Fibroblast of lung (primary cell): ENCODE data around the gene ATG10. TPM values are rescaled to one million over a fixed set of nuclear protein-coding genes. Genes with fewer than 3 reads are reported as not detected.

Source experiments
- DNase-seq, 2 donors: peaks; one replicate each; pipeline versions ENCODE4 v3.0.0 to v3.0.0-alpha.2; 2010; ENCODE audit warnings: low read depth in 2 of 2
- H2AFZ ChIP-seq: 2 replicates; pipeline ENCODE4 v1.5.1; 2012; ENCODE audit warnings: low read length, control low read depth, inconsistent platforms
- H3K27ac ChIP-seq: 2 replicates; pipeline ENCODE4 v1.5.1; 2011; ENCODE audit warnings: low read length, control low read depth; ENCODE audit not compliant: insufficient read depth
- H3K27me3 ChIP-seq: 2 replicates; pipeline ENCODE4 v1.5.1; 2011; ENCODE audit warnings: mild to moderate bottlenecking, low read length; ENCODE audit not compliant: control insufficient read depth, insufficient read depth
- H3K36me3 ChIP-seq: 2 replicates; pipeline ENCODE4 v1.5.1; 2011; ENCODE audit warnings: low read length; ENCODE audit not compliant: control insufficient read depth, insufficient read depth
- H3K4me1 ChIP-seq: 2 replicates; pipeline ENCODE4 v1.5.1; 2011; ENCODE audit warnings: low read length; ENCODE audit not compliant: control insufficient read depth, insufficient read depth; ENCODE audit errors: extremely low read depth
- H3K4me2 ChIP-seq: 2 replicates; pipeline ENCODE4 v1.5.1; 2011; ENCODE audit warnings: low read length, control low read depth; ENCODE audit not compliant: insufficient read depth; ENCODE audit errors: extremely low read depth
- H3K4me3 ChIP-seq, 4 experiments: fragments of 200-600 bp in 1 of 4; sonication (generic) in 1 of 4; replicated peaks in 1 of 4; 2 replicates each; pipeline ENCODE4 v1.5.1; 2011 to 2016; ENCODE audit warnings: low read length in 4 of 4, low read depth in 3 of 4, mild to moderate bottlenecking in 3 of 4, control low read depth in 2 of 4, inconsistent platforms in 1 of 4, mixed read lengths in 1 of 4; ENCODE audit not compliant: insufficient read depth in 1 of 4; ENCODE audit errors: control extremely low read depth in 1 of 4
- H3K79me2 ChIP-seq: 2 replicates; pipeline ENCODE4 v1.5.1; 2012; ENCODE audit warnings: mild to moderate bottlenecking, low read length, inconsistent platforms; ENCODE audit not compliant: control insufficient read depth, insufficient read depth
- H3K9ac ChIP-seq: 2 replicates; pipeline ENCODE4 v1.5.1; 2011; ENCODE audit warnings: mild to moderate bottlenecking, low read length, control low read depth; ENCODE audit not compliant: insufficient read depth
- H3K9me3 ChIP-seq: 2 replicates; pipeline ENCODE4 v1.5.1; 2012; ENCODE audit warnings: low read depth, low read length; ENCODE audit not compliant: control insufficient read depth, insufficient read depth
- H4K20me1 ChIP-seq: 2 replicates; pipeline ENCODE4 v1.5.1; 2011; ENCODE audit warnings: low read length; ENCODE audit not compliant: control insufficient read depth, insufficient read depth; ENCODE audit errors: extremely low read depth
- EZH2 ChIP-seq: IDR thresholded peaks from 2 replicates; pipeline ENCODE4 v1.5.1; 2012; ENCODE audit warnings: low read length, control low read depth, mild to moderate bottlenecking; ENCODE audit errors: missing control alignments
- polyA plus RNA-seq, 2 donors: library from polyadenylated mRNA; depleted of rRNA in 1 of 2; stranded (reverse) in 1 of 2; unstranded in 1 of 2; fragments of >200 nt; gene quantifications; 2 replicates each; pipeline ENCODE4 v1.2.1, GENCODE V29; 2011 to 2012; ENCODE audit warnings: missing spikeins in 1 of 2
- total RNA-seq: library from RNA; depleted of rRNA; stranded (reverse); fragments of >200 nt; gene quantifications from 2 replicates; pipeline ENCODE4 v1.2.1, GENCODE V29; 2014
- TF ChIP-seq, protein P1 (sequence below), 2 donors: IDR thresholded peaks in 1 of 2; conservative IDR thresholded peaks in 1 of 2; 1 replicate in 1 of 2; 2 replicates in 1 of 2; pipeline ENCODE4 v1.5.1; 2011 to 2012; ENCODE audit warnings: low read length in 2 of 2, control low read depth in 1 of 2, inconsistent platforms in 1 of 2, low read depth in 1 of 2, mild to moderate bottlenecking in 1 of 2

The ATG10 gene
- total and polyA plus RNA-seq, 2 donors (not counting 1 experiment from before 2014, with no cell fraction given), result 2.5 to 8.8 TPM

DNA sequence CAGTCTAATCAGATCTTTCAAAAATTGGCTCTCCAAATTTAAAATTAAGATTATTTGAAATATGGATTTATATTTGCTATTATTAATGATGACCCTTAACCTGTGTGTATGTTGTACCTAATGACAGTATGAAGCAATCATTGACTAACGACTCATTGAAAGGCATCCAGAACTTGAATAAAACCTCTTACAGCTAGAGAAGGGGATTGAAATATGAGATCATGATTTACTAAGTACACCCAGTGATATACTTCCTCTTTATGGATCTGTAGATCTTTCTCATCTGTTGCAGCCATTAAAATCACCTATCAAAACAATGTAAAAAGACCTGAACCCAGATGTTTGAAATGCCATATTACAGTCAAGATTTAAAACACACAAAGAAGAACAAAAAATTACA is 179.8 kb downstream of the ATG10 start:
- Histone ChIP-seq H3K79me2 (no peaks in the 10 kb centered on the region), H3K4me3 (no peak overlapping the region), H3K9ac (no peak overlapping the region), H3K4me2 (no peak overlapping the region), H3K36me3 (no peaks in the 10 kb centered on the region), H3K4me1 (no peaks in the 10 kb centered on the region), H3K27ac (no peak overlapping the region), H4K20me1 (no peaks in the 10 kb centered on the region), H3K27me3 (no peaks in the 10 kb centered on the region), H2AFZ (no peak overlapping the region), H3K9me3 (no peaks in the 10 kb centered on the region)
- DNase-seq, result peak in 1 of 2 donors; percentile 74
- TF ChIP-seq, protein P1, sequence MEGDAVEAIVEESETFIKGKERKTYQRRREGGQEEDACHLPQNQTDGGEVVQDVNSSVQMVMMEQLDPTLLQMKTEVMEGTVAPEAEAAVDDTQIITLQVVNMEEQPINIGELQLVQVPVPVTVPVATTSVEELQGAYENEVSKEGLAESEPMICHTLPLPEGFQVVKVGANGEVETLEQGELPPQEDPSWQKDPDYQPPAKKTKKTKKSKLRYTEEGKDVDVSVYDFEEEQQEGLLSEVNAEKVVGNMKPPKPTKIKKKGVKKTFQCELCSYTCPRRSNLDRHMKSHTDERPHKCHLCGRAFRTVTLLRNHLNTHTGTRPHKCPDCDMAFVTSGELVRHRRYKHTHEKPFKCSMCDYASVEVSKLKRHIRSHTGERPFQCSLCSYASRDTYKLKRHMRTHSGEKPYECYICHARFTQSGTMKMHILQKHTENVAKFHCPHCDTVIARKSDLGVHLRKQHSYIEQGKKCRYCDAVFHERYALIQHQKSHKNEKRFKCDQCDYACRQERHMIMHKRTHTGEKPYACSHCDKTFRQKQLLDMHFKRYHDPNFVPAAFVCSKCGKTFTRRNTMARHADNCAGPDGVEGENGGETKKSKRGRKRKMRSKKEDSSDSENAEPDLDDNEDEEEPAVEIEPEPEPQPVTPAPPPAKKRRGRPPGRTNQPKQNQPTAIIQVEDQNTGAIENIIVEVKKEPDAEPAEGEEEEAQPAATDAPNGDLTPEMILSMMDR (conservative IDR thresholded peaks at IDR 0.05 in 1 of 2, IDR thresholded peaks at IDR 0.05 in 1 of 2; ENCODE audit: low read depth in 1 of 2, low read length in 2 of 2), result no peak
- no peak for TF ChIP-seq EZH2

DNA sequence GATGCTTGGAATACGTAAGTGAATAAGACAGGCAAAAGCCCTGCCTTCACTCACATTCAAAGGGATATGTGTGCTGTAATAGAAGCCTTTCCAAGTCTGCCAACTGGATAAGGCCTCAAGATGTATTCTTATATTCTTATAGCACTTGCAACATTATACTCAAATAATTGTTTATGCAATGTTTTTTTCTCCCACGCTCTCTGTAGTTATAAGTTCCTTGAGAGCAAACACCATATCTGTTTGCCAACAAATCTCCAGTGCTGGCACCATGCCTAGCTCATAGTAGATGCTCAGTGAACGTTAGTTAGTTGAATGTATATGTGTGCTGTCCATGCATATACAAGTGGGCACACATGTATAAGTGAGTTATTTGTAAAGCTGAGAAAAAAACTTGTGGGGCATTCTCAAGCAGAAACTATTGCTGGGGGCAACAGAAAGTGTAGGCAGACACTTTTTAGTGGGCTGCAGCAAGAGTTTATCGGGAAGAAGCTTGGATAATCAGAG is 181.2 kb downstream of the ATG10 start:
- Histone ChIP-seq H3K79me2 (no peaks in the 10 kb centered on the region), H3K4me3 (no peak overlapping the region), H3K27me3 (no peaks in the 10 kb centered on the region), H4K20me1 (no peaks in the 10 kb centered on the region), H3K9me3 (no peaks in the 10 kb centered on the region), H3K4me2 (no peak overlapping the region), H2AFZ (no peak overlapping the region), H3K4me1 (no peaks in the 10 kb centered on the region), H3K27ac (no peak overlapping the region), H3K9ac (no peak overlapping the region), H3K36me3 (no peaks in the 10 kb centered on the region)
- TF ChIP-seq, protein P1 (conservative IDR thresholded peaks at IDR 0.05 in 1 of 2, IDR thresholded peaks at IDR 0.05 in 1 of 2; ENCODE audit: low read depth in 1 of 2, low read length in 2 of 2), result no peak
- TF ChIP-seq EZH2, result no peak
- peak in 1 of 2 donors; percentile 56 for DNase-seq

DNA sequence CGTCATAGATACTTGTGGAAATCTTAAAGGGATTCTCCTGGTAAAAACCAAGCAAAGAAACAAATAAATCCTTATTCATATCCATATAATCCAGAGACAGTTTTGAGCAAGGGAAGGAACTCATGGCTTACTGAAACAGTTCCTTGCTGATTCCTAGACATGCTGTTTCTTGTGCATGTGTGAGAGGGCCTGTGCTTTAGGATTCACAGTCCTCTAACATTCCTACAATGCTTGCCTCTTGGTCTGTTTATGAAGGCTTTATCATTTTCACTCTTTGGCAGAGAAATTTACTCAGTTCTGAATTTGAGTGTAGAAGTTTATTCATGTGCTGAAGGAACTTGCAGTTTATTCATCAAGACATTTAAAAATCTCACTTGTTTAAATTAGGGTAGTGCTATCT is 183.0 kb downstream of the ATG10 start:
- no peak overlapping the region for H3K9ac ChIP-seq
- H3K4me1 ChIP-seq, result no peaks in the 10 kb centered on the region
- no peaks in the 10 kb centered on the region for H4K20me1 ChIP-seq
- H3K36me3 ChIP-seq, result no peaks in the 10 kb centered on the region
- DNase-seq, result peak in 1 of 2 donors; percentile 24
- no peaks in the 10 kb centered on the region for H3K27me3 ChIP-seq
- no peaks in the 10 kb centered on the region for H3K9me3 ChIP-seq
- no peak overlapping the region for H3K4me3 ChIP-seq
- H3K4me2 ChIP-seq, result no peak overlapping the region
- TF ChIP-seq, protein P1 (conservative IDR thresholded peaks at IDR 0.05 in 1 of 2, IDR thresholded peaks at IDR 0.05 in 1 of 2; ENCODE audit: low read depth in 1 of 2, low read length in 2 of 2), result no peak
- TF ChIP-seq EZH2, result no peak
- H3K27ac ChIP-seq, result no peak overlapping the region
- H3K79me2 ChIP-seq, result no peaks in the 10 kb centered on the region
- H2AFZ ChIP-seq, result no peak overlapping the region
